KMS-11 (cell line): ENCODE results near the gene ADCY6.

Experiments
- H2AFZ ChIP-seq: fragments of 200-600 bp; sonication (generic); 2 replicates; pipeline ENCODE4 v1.6.1; 2016; ENCODE audit warnings: antibody characterized with exemption, mixed run types, low read depth
- H3K27ac ChIP-seq: fragments of 200-600 bp; sonication (generic); 2 replicates; pipeline ENCODE4 v1.6.1; 2016; ENCODE audit warnings: mild to moderate bottlenecking, mixed run types
- H3K27me3 ChIP-seq: fragments of 200-600 bp; sonication (generic); 2 replicates; pipeline ENCODE4 v1.6.1; 2017; ENCODE audit warnings: mild to moderate bottlenecking, low read depth, mixed run types, moderate library complexity; ENCODE audit not compliant: insufficient read depth
- H3K36me3 ChIP-seq: fragments of 200-600 bp; sonication (generic); 2 replicates; pipeline ENCODE4 v1.6.1; 2017; ENCODE audit warnings: mild to moderate bottlenecking, mixed run types; ENCODE audit not compliant: insufficient read depth
- H3K4me1 ChIP-seq: fragments of 200-600 bp; sonication (generic); 2 replicates; pipeline ENCODE4 v1.6.1; 2016; ENCODE audit warnings: mild to moderate bottlenecking, low read depth, mixed run types; ENCODE audit not compliant: poor library complexity, severe bottlenecking
- H3K4me2 ChIP-seq: fragments of 200-600 bp; sonication (generic); 2 replicates; pipeline ENCODE4 v1.7.0; 2016; ENCODE audit warnings: mild to moderate bottlenecking, mixed run types
- H3K4me3 ChIP-seq: fragments of 200-600 bp; sonication (generic); IDR thresholded peaks from 2 replicates; pipeline ENCODE4 v1.6.1; 2017; ENCODE audit warnings: low read depth, low read length, mixed read lengths; ENCODE audit not compliant: insufficient read depth
- H3K79me2 ChIP-seq: fragments of 200-600 bp; sonication (generic); 2 replicates; pipeline ENCODE4 v1.6.1; 2016; ENCODE audit warnings: low read depth, mixed run types; ENCODE audit not compliant: insufficient read depth
- H3K9ac ChIP-seq: fragments of 200-600 bp; sonication (generic); 2 replicates; pipeline ENCODE4 v1.6.1; 2016; ENCODE audit warnings: mild to moderate bottlenecking, mixed run types
- H4K20me1 ChIP-seq: fragments of 200-600 bp; sonication (generic); 2 replicates; pipeline ENCODE4 v1.6.1; 2016; ENCODE audit warnings: mild to moderate bottlenecking, mixed run types; ENCODE audit not compliant: insufficient read depth
- CTCF ChIP-seq: fragments of 200-600 bp; sonication (generic); conservative IDR thresholded peaks from 2 replicates; pipeline ENCODE4 v1.6.1; 2017; ENCODE audit warnings: low read depth, mild to moderate bottlenecking, antibody characterized with exemption, low read length, moderate library complexity, mixed read lengths

ADCY6 gene

GRCh38 chr12:48758186-48758585 lies 30.7 kb downstream of the ADCY6 start:
- Histone ChIP-seq H3K4me1 (peaks cover 8% of the 10 kb centered on the region), H3K9ac (no peak overlapping the region), H3K36me3 (no peaks in the 10 kb centered on the region), H3K4me2 (no peak overlapping the region), H2AFZ (no peak overlapping the region), H4K20me1 (no peaks in the 10 kb centered on the region), H3K27ac (no peak overlapping the region), H3K4me3 (no peak overlapping the region), H3K79me2 (no peaks in the 10 kb centered on the region), H3K27me3 (0 out of 2 replicates have a peak, but pooled peaks cover 4% of the 10 kb centered on the region)
- no peak for TF ChIP-seq CTCF

GRCh38 chr12:48750769-48751356 lies 38.0 kb downstream of the ADCY6 start:
- no peaks in the 10 kb centered on the region for H3K79me2 ChIP-seq
- no peak overlapping the region for H3K9ac ChIP-seq
- H3K4me3 ChIP-seq: no peak overlapping the region
- H3K36me3 ChIP-seq: no peaks in the 10 kb centered on the region
- peaks cover 33% of the 10 kb centered on the region for H3K4me1 ChIP-seq
- H4K20me1 ChIP-seq: no peaks in the 10 kb centered on the region
- H2AFZ ChIP-seq: no peak overlapping the region
- no peak overlapping the region for H3K27ac ChIP-seq
- no peaks in the 10 kb centered on the region for H3K27me3 ChIP-seq
- no peak overlapping the region for H3K4me2 ChIP-seq
- TF ChIP-seq CTCF: no peak

GRCh38 chr12:48750215-48750614 lies 38.7 kb downstream of the ADCY6 start:
- H3K9ac ChIP-seq: no peak overlapping the region

GRCh38 chr12:48744251-48745008 lies 44.5 kb downstream of the ADCY6 start:
- peak overlapping the region; percentile 69 for H3K4me2 ChIP-seq
- H3K4me1 ChIP-seq: peaks cover 50% of the 10 kb centered on the region

More at GRCh38 chr12:48750215-48750614, 38.7 kb downstream of the ADCY6 start:
- Histone ChIP-seq H3K4me1 (peaks cover 39% of the 10 kb centered on the region), H3K79me2 (no peaks in the 10 kb centered on the region), H4K20me1 (no peaks in the 10 kb centered on the region), H3K27me3 (no peaks in the 10 kb centered on the region), H2AFZ (no peak overlapping the region), H3K4me3 (no peak overlapping the region), H3K36me3 (no peaks in the 10 kb centered on the region), H3K27ac (no peak overlapping the region), H3K4me2 (no peak overlapping the region)
- no peak for TF ChIP-seq CTCF

More at GRCh38 chr12:48744251-48745008, 44.5 kb downstream of the ADCY6 start:
- Histone ChIP-seq H3K4me3 (no peak overlapping the region), H3K79me2 (no peaks in the 10 kb centered on the region), H2AFZ (peak overlapping the region; percentile 47; the same call in 1 of the 2 replicates), H3K27ac (peak overlapping the region; percentile 86), H3K9ac (peak overlapping the region; percentile 39; the same call in 1 of the 2 replicates), H4K20me1 (no peaks in the 10 kb centered on the region), H3K27me3 (no peaks in the 10 kb centered on the region), H3K36me3 (no peaks in the 10 kb centered on the region)
- no peak for TF ChIP-seq CTCF
